ENCODE measurements around the gene AGAP1. TPM values are rescaled to one million over a fixed set of nuclear protein-coding genes. Genes with fewer than 3 reads are reported as not detected.

AGAP1 gene
- total RNA-seq, 1 experiment from 2014 or later: 56.4 TPM

DNA sequence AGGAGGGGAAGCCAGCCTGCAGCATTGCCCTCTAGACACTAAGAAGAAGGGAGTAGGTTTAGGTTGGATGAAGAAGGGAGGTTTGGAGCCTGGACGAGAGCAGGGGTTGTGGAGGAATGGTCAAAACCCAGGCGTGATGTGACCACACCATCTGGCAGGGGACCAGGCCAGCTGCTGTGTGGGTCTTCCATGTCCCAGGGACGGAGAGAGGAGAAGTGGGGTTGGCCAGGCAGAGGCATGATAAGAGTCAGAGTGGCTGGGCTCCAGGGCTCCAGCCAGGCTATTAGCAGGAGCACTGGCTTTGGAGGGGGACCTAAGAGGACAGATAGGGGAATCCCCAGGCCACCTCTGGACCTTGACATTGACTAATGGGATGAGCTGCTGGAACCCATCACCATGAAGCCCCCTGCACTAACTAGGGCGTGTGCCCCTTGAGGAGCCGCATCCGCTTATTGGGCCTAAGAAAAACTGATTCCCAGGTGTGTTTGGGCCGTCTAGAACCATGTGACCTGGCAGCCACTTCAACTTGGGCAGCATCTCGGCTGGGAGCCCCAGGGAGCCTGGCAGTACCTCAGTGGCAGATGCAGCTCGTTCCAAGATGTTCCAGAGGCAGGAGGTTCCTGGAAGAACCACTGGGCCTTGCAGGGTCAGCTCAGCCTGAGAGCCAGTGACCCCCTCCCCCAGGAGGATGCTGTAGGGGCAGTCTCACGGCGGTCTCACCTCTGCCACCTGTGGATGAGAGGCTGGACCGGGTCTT is 235.1 kb downstream of the AGAP1 start:
- BruUV-seq (replicated peaks): no TSS peak
- DNase-seq: no peak
- intact Hi-C loops (cut with micrococcal nuclease; ENCODE audit: unreplicated experiment): no loop called here
- TF ChIP-seq, protein P1, sequence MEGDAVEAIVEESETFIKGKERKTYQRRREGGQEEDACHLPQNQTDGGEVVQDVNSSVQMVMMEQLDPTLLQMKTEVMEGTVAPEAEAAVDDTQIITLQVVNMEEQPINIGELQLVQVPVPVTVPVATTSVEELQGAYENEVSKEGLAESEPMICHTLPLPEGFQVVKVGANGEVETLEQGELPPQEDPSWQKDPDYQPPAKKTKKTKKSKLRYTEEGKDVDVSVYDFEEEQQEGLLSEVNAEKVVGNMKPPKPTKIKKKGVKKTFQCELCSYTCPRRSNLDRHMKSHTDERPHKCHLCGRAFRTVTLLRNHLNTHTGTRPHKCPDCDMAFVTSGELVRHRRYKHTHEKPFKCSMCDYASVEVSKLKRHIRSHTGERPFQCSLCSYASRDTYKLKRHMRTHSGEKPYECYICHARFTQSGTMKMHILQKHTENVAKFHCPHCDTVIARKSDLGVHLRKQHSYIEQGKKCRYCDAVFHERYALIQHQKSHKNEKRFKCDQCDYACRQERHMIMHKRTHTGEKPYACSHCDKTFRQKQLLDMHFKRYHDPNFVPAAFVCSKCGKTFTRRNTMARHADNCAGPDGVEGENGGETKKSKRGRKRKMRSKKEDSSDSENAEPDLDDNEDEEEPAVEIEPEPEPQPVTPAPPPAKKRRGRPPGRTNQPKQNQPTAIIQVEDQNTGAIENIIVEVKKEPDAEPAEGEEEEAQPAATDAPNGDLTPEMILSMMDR (IDR thresholded peaks at IDR 0.05; ENCODE audit: unreplicated experiment): no peak
- H3K4me1 Mint-ChIP-seq (ENCODE audit: low read depth, unreplicated experiment): peaks cover 17% of the 10 kb centered on the region
- peaks cover 18% of the 10 kb centered on the region for H3K36me3 Mint-ChIP-seq (ENCODE audit: insufficient read depth, unreplicated experiment)
- H3K27me3 Mint-ChIP-seq (ENCODE audit: unreplicated experiment): no peaks in the 10 kb centered on the region
- CTCF ChIA-PET: interaction anchor here (0.6 kb wide), 1 partner anchor 17 kb away, joined by 3 read pairs; no protein-coding TSS in a partner anchor
- no peak overlapping the region for H3K27ac Mint-ChIP-seq (ENCODE audit: unreplicated experiment)
- no peaks in the 10 kb centered on the region for H3K9me3 Mint-ChIP-seq (ENCODE audit: low read depth, unreplicated experiment)
- no peak overlapping the region for H3K4me3 Mint-ChIP-seq (ENCODE audit: low read depth, unreplicated experiment)

DNA sequence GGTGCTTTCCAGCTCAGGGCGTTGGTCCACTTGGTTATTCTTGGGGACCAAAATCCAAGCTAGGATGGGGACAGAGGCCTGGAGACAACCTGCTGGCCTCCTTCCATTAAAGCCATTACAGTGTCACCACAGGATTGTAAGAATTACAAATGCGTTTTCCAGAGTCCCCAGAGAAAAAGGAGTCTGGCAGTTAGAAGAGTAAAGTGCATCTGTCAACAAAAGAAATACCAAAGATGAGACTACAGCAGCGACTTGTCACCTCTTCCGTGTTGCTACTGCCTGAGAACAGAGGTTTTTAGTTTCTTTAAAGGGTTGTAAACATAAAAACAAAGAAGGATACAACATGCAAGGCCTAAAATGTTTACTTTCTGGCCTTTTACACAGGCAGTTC is 235.7 kb downstream of the AGAP1 start:
- BruUV-seq (replicated peaks): no TSS peak
- TF ChIP-seq, protein P1 (IDR thresholded peaks at IDR 0.05; ENCODE audit: unreplicated experiment): no peak
- Mint-ChIP-seq H3K4me3 (ENCODE audit: low read depth, unreplicated experiment) (no peak overlapping the region), H3K27me3 (ENCODE audit: unreplicated experiment) (no peaks in the 10 kb centered on the region), H3K9me3 (ENCODE audit: low read depth, unreplicated experiment) (no peaks in the 10 kb centered on the region), H3K27ac (ENCODE audit: unreplicated experiment) (no peak overlapping the region), H3K4me1 (ENCODE audit: low read depth, unreplicated experiment) (peaks cover 12% of the 10 kb centered on the region), H3K36me3 (ENCODE audit: insufficient read depth, unreplicated experiment) (peaks cover 16% of the 10 kb centered on the region)
- CTCF ChIA-PET: interaction anchor here (0.6 kb wide), 1 partner anchor 17 kb away, joined by 3 read pairs; no protein-coding TSS in a partner anchor
- intact Hi-C loops (cut with micrococcal nuclease; ENCODE audit: unreplicated experiment): no loop called here
- no peak for DNase-seq

DNA sequence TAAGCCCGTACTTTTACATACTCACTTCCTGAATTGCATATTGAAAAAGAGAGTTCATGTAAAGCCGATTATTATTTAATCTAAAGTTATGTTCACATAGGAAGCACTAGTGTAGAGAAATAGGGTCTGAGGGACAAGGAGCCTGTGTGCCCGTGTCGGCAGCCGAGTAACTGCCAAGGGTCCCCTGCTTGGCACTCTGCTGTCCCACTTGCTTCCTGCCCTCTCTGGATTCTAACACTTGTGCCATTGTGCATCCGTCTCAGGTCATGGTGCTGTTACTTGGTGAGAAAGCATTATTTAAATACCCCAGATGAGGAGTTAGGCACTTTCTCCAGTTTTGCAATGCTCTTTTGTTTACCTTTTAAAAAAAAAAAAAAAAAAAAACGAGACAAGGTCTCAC is 236.3 kb downstream of the AGAP1 start:
- intact Hi-C loops (cut with micrococcal nuclease; ENCODE audit: unreplicated experiment): no loop called here
- no peaks in the 10 kb centered on the region for H3K27me3 Mint-ChIP-seq (ENCODE audit: unreplicated experiment)
- CTCF ChIA-PET: interaction anchor here (0.6 to 0.7 kb wide), 2 partner anchors 16 to 557 kb away, joined by 3 to 4 read pairs; no protein-coding TSS in a partner anchor
- H3K9me3 Mint-ChIP-seq (ENCODE audit: low read depth, unreplicated experiment): no peaks in the 10 kb centered on the region
- no TSS peak for BruUV-seq (replicated peaks)
- TF ChIP-seq, protein P1 (IDR thresholded peaks at IDR 0.05; ENCODE audit: unreplicated experiment): no peak
- H3K4me3 Mint-ChIP-seq (ENCODE audit: low read depth, unreplicated experiment): no peak overlapping the region
- no peak overlapping the region for H3K27ac Mint-ChIP-seq (ENCODE audit: unreplicated experiment)
- DNase-seq: no peak
- H3K36me3 Mint-ChIP-seq (ENCODE audit: insufficient read depth, unreplicated experiment): peaks cover 16% of the 10 kb centered on the region
- peaks cover 9% of the 10 kb centered on the region for H3K4me1 Mint-ChIP-seq (ENCODE audit: low read depth, unreplicated experiment)

DNA sequence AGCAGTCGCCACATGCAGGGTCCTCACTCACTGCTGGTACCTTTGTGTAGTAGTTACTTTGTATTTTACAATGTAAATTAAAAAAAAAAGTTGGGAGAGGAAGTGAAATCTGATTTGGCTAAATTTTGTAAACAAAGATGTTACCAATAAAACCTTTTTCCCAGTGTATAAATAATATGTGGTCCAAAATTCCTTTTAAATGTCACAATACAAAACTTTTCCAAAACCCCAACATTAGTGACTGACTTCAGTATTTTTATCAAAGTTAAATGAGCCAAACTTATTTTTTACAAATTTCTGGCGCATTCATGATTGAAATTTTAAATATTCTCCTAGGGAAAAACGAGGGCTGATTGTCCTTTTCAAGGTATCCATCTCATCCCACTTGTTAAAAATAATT is 239.9 kb downstream of the AGAP1 start:
- Mint-ChIP-seq H3K9me3 (ENCODE audit: low read depth, unreplicated experiment) (no peaks in the 10 kb centered on the region), H3K27ac (ENCODE audit: unreplicated experiment) (no peak overlapping the region), H3K4me3 (ENCODE audit: low read depth, unreplicated experiment) (no peak overlapping the region), H3K36me3 (ENCODE audit: insufficient read depth, unreplicated experiment) (peaks cover 18% of the 10 kb centered on the region), H3K4me1 (ENCODE audit: low read depth, unreplicated experiment) (peaks cover under 1% of the 10 kb centered on the region), H3K27me3 (ENCODE audit: unreplicated experiment) (no peaks in the 10 kb centered on the region)
- TF ChIP-seq, protein P1 (IDR thresholded peaks at IDR 0.05; ENCODE audit: unreplicated experiment): no peak
- no TSS peak for BruUV-seq (replicated peaks)
- CTCF ChIA-PET: interaction anchor here (0.6 kb wide), 2 partner anchors 115 to 281 kb away, joined by 3 to 4 read pairs; no protein-coding TSS in a partner anchor
- DNase-seq: no peak
- intact Hi-C loops (cut with micrococcal nuclease; ENCODE audit: unreplicated experiment): no loop called here

Data from Calu3 (cell line).